Ishikawa (cell line): ENCODE measurements around the gene WDR59.

ENCODE experiments used
- CEBPB ChIP-seq: IDR thresholded peaks from 2 replicates; pipeline ENCODE4 v1.6.1; 2012
- CREB1 ChIP-seq: IDR thresholded peaks from 2 replicates; pipeline ENCODE4 v1.6.1; 2012; ENCODE audit warnings: low read depth
- EGR1 ChIP-seq: IDR thresholded peaks from 2 replicates; pipeline ENCODE4 v1.6.1; 2012
- EP300 ChIP-seq: IDR thresholded peaks from 2 replicates; pipeline ENCODE4 v1.6.1; 2012; ENCODE audit warnings: borderline replicate concordance
- FOXM1 ChIP-seq: IDR thresholded peaks from 2 replicates; pipeline ENCODE4 v1.6.1; 2012; ENCODE audit warnings: low read depth, borderline replicate concordance
- MAX ChIP-seq: IDR thresholded peaks from 2 replicates; pipeline ENCODE4 v1.6.1; 2012
- NFIC ChIP-seq: IDR thresholded peaks from 2 replicates; pipeline ENCODE4 v1.6.1; 2012
- RAD21 ChIP-seq: IDR thresholded peaks from 2 replicates; pipeline ENCODE4 v1.6.1; 2012; ENCODE audit warnings: low read depth
- TAF1 ChIP-seq: IDR thresholded peaks from 2 replicates; pipeline ENCODE4 v1.6.1; 2012; ENCODE audit warnings: low read depth, mild to moderate bottlenecking
- TCF12 ChIP-seq: IDR thresholded peaks from 2 replicates; pipeline ENCODE4 v1.6.1; 2012; ENCODE audit warnings: low read depth
- TEAD4 ChIP-seq: IDR thresholded peaks from 2 replicates; pipeline ENCODE4 v1.6.1; 2012
- USF1 ChIP-seq: IDR thresholded peaks from 2 replicates; pipeline ENCODE4 v1.6.1; 2012
- YY1 ChIP-seq: IDR thresholded peaks from 2 replicates; pipeline ENCODE4 v1.6.1; 2012; ENCODE audit warnings: low read depth
- ZBTB7A ChIP-seq: IDR thresholded peaks from 2 replicates; pipeline ENCODE4 v1.6.1; 2012; ENCODE audit warnings: low read depth
- TF ChIP-seq, protein P1 (sequence below): IDR thresholded peaks from 2 replicates; pipeline ENCODE4 v1.6.1; 2012; ENCODE audit warnings: low read depth, mild to moderate bottlenecking

The WDR59 gene

DNA sequence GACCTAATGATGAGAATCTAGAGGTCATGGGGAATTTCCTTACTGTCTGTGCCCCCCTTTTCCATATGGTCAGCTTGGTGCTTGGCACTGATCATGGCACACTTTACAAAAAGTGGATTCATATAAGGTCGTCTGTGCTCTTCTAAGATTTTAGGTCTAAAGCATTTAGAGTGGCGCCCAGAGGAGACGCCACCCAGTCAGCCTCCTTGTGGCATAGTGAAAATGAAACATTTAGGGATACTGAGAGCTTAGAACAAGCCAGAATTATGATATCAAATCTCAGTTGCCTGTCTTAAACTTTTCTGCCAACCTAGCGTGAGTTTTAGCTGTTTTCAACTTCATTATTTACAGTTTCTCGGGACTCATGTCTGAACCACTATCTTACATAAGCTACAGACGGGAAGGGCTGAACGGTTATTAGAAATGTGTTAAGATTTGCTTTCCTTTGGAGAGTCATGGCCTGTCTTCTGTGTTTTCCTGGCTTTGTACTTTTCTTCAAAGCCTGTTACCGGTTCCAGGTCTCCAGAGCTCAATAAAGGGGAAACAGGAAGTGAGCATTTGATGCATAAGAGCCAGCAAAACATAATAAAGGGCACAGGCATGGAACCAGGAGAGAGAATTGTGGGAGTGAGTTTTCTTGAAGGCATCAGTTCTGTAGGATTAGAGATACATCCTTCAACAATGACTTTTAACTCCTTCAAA, 27.6 kb upstream of the WDR59 start:
- TF ChIP-seq FOXM1, result no peak

- TF ChIP-seq EP300 (no peak), RAD21 (no peak), TCF12 (no peak), USF1 (no peak), CREB1 (no peak)
- TF ChIP-seq, protein P1, sequence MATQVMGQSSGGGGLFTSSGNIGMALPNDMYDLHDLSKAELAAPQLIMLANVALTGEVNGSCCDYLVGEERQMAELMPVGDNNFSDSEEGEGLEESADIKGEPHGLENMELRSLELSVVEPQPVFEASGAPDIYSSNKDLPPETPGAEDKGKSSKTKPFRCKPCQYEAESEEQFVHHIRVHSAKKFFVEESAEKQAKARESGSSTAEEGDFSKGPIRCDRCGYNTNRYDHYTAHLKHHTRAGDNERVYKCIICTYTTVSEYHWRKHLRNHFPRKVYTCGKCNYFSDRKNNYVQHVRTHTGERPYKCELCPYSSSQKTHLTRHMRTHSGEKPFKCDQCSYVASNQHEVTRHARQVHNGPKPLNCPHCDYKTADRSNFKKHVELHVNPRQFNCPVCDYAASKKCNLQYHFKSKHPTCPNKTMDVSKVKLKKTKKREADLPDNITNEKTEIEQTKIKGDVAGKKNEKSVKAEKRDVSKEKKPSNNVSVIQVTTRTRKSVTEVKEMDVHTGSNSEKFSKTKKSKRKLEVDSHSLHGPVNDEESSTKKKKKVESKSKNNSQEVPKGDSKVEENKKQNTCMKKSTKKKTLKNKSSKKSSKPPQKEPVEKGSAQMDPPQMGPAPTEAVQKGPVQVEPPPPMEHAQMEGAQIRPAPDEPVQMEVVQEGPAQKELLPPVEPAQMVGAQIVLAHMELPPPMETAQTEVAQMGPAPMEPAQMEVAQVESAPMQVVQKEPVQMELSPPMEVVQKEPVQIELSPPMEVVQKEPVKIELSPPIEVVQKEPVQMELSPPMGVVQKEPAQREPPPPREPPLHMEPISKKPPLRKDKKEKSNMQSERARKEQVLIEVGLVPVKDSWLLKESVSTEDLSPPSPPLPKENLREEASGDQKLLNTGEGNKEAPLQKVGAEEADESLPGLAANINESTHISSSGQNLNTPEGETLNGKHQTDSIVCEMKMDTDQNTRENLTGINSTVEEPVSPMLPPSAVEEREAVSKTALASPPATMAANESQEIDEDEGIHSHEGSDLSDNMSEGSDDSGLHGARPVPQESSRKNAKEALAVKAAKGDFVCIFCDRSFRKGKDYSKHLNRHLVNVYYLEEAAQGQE, result no peak
These were observed 26.8 kb upstream of the WDR59 start for GRCh38 chr16:75011634-75012307.

- no peak for TF ChIP-seq EP300
- TF ChIP-seq MAX, result no peak
- TF ChIP-seq FOXM1, result no peak
- no peak for TF ChIP-seq CEBPB
- TF ChIP-seq, protein P1, result no peak
- TF ChIP-seq EGR1, result no peak
- no peak for TF ChIP-seq RAD21
- no peak for TF ChIP-seq CREB1
- no peak for TF ChIP-seq ZBTB7A
- no peak for TF ChIP-seq TCF12
- TF ChIP-seq TEAD4, result no peak
- TF ChIP-seq YY1, result no peak
- TF ChIP-seq USF1, result no peak
- no peak for TF ChIP-seq NFIC
- TF ChIP-seq TAF1, result no peak
These were observed 25.5 kb upstream of the WDR59 start for GRCh38 chr16:75010427-75010826.

DNA sequence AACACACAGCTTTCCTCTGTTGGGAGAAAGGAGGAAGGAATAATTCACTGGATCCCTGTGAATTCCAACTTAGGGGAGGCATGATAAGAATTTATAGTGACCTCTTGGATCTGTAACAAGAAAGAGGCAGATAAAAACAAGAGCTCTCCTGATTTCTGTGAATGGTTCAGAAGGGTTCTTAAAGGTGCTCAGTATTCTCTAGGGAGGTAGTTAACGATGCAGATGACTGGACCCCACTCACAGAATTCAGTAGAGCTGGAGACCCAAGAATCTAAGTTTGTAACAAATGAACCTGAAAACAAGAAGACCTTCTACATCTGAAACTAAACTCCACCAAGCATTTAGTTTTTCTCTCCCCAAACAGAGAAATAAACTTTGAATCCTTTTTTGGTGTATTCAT, 22.5 kb upstream of the WDR59 start:
- TF ChIP-seq RAD21 (no peak), TCF12 (no peak), TEAD4 (no peak), ZBTB7A (no peak)
- TF ChIP-seq, protein P1, result no peak

DNA sequence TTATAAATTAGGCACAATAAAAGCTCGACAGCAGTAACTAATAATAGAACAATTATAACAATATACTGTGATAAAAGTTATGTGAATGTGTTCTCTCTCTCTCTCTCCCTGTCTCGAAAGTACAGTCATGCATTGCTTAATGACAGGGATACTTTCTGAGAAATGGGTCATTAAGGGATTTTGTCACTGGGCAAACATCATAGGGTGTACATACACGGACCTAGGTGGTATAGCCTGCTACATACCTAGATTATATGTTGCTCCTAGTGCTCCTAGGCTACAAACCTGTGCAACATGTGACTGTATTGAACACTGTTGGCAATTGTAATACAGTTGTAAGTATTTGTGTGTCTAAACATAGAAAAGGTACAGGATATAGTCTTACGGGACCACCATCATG, 20.8 kb upstream of the WDR59 start:
- TF ChIP-seq TEAD4 (no peak), RAD21 (no peak), CREB1 (no peak), ZBTB7A (no peak), CEBPB (no peak), EP300 (no peak), MAX (no peak), YY1 (no peak), FOXM1 (no peak)
- TF ChIP-seq, protein P1, result no peak
